H1 (cell line): Measurements from ENCODE around the gene TLR1. TPM values are rescaled to one million over a fixed set of nuclear protein-coding genes. Genes with fewer than 3 reads are reported as not detected.

Experiments
- RXRA ChIP-seq: IDR thresholded peaks from 2 replicates; pipeline ENCODE4 v1.6.1; 2011; ENCODE audit warnings: low read depth, mild to moderate bottlenecking, low read length, moderate library complexity; ENCODE audit not compliant: insufficient read depth
- SRF ChIP-seq: IDR thresholded peaks from 2 replicates; pipeline ENCODE4 v1.6.1; 2011; ENCODE audit warnings: mild to moderate bottlenecking, low read depth, low read length, moderate library complexity
- polyA plus RNA-seq, 7 experiments: library from polyadenylated mRNA; depleted of rRNA in 3 of 7; stranded (reverse) in 5 of 7; unstranded in 2 of 7; fragments of >200 nt in 5 of 7; fragments of 200-250 nt in 2 of 7; gene quantifications; 1 replicate in 5 of 7; 2 replicates in 1 of 7; 4 replicates in 1 of 7; pipeline versions ENCODE4 v1.2.1 to v1.2.3, GENCODE V29; 2011 to 2013; ENCODE audit warnings: missing spikeins in 2 of 7, mixed read lengths in 2 of 7
- total RNA-seq: library from RNA; stranded (reverse); fragmentation: NEBNext Ultra II Directional; extraction: Animal tissue kit (Norgen Biotek cat#: 25700); gene quantifications from 2 replicates; pipeline ENCODE4 v1.2.1, GENCODE V29; 2021

The TLR1 gene
- total and polyA plus RNA-seq, 2 of the 8 experiments (the other 6 are each of a cell fraction or from before 2014, with no cell fraction given): not detected

- TF ChIP-seq SRF (no peak), RXRA (no peak)
- TF ChIP-seq, all 59 proteins: peak for 0
Measured at GRCh38 chr4:38820329-38821061, 15.9 kb upstream of the TLR1 start (continued).
